Caki2 (cell line): Measurements from ENCODE around the gene PLCH1. TPM values are rescaled to one million over a fixed set of nuclear protein-coding genes. Genes with fewer than 3 reads are reported as not detected.

Source experiments
- DNase-seq: peaks from one replicate; pipeline ENCODE4 v3.0.0-alpha.2; 2015; ENCODE audit warnings: low read depth
- in situ Hi-C: cut with HindIII; loops from 2 replicates; pipeline ENCODE4 v1.10.0; 2016; ENCODE audit warnings: low sequenced_read_pairs, low pct_unique_long_range_greater_than_20kb, mixed read lengths
- total RNA-seq: library from RNA; depleted of rRNA; stranded (reverse); fragments of >200 nt; shearing (Covaris generic); gene quantifications from 2 replicates; pipeline ENCODE4 v1.2.3, GENCODE V29; 2014; ENCODE audit warnings: low replicate concordance

PLCH1 gene
- total RNA-seq, 1 experiment from 2014 or later, result 5.6 TPM

DNA sequence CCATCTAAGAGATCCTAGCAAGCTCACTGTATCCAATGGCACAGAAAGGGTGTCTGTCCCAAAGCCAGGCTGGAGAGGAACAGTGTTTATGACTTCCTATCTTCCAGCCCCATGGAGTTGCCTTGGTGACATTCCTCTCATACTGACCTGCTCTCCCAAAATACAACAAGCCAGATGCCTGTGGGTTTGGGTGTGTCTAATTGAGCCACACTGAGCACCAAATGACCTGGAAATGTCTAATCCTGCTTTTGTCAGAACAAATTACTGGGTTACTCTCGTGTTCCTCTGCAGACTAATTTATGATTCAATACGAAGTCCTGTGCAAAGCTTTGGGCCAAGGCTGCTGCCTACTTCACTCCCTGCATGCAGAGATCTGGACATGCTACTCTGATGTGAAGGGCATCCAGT is 353.3 kb downstream of the PLCH1 start:
- in situ Hi-C loops, result loop anchor here (25.0 kb wide), 1 partner anchor 321 kb away; no protein-coding TSS in a partner anchor
- DNase-seq, result peak; percentile 77

DNA sequence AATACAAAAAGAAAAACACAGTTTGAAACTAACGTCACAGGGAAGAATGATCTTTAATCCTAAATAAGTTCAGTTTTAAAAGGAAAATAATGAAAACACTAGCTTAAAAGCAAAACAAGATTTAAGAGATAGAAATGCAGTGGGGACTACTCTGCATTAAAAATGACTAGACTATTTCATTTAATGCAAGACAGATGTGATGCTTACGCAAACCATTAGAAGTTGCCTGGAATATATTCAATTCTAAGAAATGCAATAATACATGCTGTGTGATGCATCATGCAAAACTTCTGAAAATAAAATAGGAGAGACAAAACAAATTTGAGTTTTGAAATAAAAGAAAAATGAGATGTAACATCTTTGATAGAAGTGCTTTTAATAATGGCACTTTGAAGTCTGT is 353.8 kb downstream of the PLCH1 start:
- in situ Hi-C loops, result loop anchor here (25.0 kb wide), 1 partner anchor 321 kb away; no protein-coding TSS in a partner anchor
- no peak for DNase-seq

DNA sequence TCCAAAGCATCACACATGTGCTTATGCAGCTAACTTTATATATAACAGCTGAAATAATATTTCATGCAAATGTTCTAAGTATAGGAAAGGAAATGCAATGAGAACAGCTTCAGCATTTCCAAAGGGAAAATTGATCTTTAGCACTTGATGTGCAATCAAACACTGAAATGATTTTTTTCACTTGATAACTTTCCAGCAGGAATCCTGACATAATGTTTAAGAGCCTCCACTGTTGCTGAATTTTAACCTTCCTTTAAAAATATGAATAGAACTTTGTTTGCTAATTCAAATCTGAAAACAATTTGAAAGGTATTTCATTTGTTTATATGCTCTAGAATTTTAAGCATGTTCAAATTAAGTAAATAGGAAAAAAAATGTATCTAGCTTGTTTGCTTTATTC is 354.5 kb downstream of the PLCH1 start:
- DNase-seq, result no peak
- in situ Hi-C loops, result loop anchor here (25.0 kb wide), 1 partner anchor 322 kb away; no protein-coding TSS in a partner anchor

DNA sequence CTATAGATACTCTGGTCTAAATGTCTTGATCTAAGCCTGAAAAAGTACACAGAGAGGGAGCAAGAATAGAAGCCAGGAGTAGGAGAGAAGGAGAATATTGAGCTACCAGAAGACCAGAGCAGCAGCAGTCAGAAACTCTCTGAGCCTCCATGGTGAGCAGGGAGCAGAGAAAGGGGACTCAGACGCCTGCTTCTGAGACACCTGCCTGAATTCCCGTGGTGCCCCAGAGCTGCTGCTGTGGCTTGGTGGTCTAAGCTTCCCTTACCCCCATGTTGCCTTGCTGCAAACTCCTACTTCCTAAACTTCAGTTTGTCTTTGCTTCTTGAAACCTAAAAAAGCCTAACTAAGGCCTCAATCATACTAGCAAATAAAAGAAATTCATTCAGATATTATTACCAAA is 356.5 kb downstream of the PLCH1 start:
- no peak for DNase-seq
- in situ Hi-C loops, result loop anchor here (25.0 kb wide), 1 partner anchor 324 kb away; no protein-coding TSS in a partner anchor

DNA sequence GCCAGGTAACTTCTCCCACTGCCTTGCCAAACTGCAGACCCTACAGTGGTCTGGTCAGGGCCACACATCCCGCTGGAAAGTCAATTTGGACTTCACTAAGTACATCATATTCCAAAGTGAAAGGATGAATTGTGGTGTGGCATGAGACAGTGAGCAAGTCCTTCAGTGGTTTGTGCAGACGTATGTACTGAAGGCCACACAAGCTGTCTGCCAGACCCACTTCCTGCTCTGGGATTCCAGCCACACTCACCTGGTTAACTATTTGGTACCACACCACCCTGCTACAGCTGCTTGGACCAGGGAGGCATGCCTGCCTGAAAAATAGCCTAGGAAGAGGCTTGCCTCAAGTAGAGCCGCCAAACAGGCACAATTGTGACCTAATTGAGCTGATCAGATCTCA is 357.3 kb downstream of the PLCH1 start:
- DNase-seq, result no peak
- in situ Hi-C loops, result loop anchor here (25.0 kb wide), 1 partner anchor 325 kb away; no protein-coding TSS in a partner anchor

DNA sequence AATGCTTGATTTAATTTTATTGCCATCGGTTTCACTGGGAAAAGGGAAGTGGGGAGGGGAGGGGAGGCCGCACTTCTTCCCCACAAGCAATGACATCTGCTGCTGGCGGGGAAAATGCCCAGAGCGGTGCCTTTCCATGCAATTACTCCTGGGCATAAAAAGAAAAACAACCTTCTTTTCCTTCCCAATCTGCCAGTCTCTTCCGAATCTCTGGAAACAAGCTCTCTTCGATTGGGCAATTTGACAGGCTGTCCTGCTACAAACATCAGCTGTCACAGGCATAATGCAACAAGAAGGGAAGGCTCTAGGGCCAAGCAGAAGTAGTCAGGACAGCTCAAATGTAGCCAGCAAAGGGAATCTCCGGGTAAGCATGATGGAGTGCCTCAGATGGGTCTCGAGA is 358.0 kb downstream of the PLCH1 start:
- in situ Hi-C loops, result loop anchor here (25.0 kb wide), 1 partner anchor 325 kb away; no protein-coding TSS in a partner anchor
- DNase-seq, result no peak

DNA sequence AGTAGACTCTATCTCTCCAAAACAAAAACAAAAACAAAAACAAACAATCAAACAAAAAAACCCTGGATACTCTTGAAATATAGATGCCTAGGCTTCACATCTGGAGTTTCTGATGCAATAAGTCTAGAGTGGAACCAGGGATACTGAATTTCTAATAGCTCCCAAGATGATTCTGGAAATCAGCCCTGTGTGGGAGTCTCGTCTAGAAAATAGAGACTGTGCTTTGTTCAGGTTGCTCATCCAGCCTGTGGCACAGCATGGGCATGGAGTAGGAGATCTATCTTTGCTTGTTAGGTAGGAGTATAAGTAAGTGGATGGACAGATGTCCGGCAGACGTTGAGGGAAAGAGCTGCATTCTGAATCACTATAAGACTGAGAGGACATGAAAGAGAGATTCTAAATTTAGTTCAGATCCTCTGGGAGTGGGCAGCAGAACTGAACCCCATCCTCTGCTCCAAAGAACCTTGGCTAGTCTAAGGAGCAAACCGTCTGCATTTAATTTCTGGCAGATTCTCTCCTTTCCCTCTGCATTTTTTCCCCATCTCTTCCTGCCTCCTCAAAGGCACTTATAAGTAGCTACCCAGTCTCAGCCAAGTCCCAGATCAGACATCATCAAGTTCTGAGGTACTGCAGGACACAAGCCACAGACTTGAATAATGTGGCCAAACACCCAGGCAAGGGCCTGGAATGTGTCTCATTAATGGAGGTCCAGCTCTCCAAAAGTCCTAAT is 358.8 kb downstream of the PLCH1 start:
- DNase-seq, result no peak
- in situ Hi-C loops, result loop anchor here (25.0 kb wide), 1 partner anchor 326 kb away; no protein-coding TSS in a partner anchor

DNA sequence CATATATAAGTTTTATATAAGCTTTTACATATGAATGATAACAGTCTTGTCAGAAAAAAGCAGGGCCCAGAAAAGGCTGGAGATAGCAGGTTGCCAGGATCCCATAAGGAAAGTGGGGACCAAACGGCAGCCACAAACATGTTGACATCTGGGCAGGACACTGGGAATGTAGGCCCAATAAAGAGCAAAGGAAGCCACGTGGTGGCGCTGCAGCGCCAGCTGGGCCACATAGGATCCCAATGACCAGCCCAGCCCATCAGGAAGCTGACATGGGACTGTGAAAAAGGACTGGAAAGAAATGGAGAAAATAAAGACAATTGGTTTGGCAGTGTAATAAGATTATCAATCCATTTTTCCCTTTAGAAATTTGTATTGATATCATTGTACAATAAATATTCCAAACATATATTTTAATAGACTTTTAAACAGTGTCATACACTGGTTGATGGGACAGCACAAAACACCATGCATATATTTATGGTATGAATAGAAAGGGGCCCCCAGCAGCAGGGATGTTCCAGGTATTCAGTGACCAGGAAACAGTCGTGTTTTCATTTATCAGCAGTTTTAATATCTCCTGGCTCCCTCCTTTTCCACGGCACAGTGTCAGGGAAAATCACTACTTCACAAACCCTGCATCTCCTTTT is 362.4 kb downstream of the PLCH1 start:
- in situ Hi-C loops, result loop anchor here (25.0 kb wide), 1 partner anchor 330 kb away; no protein-coding TSS in a partner anchor
- DNase-seq, result peak; percentile 60

DNA sequence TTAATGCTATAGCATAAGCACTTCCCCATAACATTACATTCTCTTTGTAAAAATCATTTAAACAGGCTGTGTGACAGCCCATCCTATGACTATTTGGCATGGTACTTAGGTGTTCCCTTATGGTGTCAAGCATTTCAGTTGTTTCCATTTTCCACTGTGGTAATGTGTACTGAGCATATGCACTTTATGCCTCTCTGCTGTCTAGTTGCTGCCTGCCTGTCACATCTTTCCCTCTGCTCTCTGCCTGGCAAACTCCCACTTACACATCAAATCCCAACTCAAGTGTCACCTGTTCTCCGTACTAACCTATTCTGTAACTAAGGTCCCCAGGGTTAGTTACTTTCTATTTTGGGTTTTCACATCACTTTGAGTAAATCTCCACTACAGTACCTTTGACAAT is 367.0 kb downstream of the PLCH1 start:
- in situ Hi-C loops, result loop anchor here (25.0 kb wide), 1 partner anchor 334 kb away; no protein-coding TSS in a partner anchor

DNA sequence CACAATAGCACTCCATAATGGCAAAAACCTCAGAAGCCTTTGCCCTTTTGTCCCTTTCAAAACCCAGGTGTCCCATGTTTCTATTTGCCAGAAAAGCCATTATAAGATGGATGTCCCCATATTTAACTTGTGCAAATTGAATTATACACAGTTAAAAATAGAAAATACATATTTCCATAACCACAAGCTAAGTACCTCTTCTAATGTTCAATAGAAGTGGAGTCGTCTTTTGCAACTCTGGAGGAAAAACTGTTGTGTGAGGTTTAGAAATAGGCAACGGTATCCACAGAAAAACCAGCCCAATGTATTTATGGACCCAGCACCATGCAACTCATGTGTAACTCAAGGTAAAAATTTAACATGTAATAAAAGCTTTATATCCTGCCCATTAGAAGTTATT is 367.8 kb downstream of the PLCH1 start:
- in situ Hi-C loops, result loop anchor here (25.0 kb wide), 1 partner anchor 335 kb away; no protein-coding TSS in a partner anchor
- no peak for DNase-seq

More for the DNA sequence above, 367.0 kb downstream of the PLCH1 start:
- DNase-seq, result no peak

DNA sequence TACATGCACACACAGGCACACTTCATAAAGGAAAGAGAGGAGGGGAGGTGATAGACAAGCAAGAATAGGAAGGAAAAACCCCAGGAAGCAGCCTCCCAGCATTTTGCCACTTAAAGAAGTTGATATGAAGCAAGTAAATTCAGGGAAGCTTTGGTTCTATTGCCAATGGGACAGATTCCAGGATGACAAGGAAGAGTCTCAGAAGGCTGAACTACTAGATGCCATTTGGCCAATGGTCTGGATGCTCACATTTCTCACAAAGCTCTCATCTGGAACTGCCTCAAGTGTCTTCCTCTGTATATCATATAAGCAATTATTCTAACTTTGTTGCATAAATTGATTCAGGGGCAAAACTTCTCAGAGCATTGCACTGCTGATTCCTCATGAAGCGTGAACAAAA is 372.6 kb downstream of the PLCH1 start:
- in situ Hi-C loops, result no loop called here
- DNase-seq, result no peak

DNA sequence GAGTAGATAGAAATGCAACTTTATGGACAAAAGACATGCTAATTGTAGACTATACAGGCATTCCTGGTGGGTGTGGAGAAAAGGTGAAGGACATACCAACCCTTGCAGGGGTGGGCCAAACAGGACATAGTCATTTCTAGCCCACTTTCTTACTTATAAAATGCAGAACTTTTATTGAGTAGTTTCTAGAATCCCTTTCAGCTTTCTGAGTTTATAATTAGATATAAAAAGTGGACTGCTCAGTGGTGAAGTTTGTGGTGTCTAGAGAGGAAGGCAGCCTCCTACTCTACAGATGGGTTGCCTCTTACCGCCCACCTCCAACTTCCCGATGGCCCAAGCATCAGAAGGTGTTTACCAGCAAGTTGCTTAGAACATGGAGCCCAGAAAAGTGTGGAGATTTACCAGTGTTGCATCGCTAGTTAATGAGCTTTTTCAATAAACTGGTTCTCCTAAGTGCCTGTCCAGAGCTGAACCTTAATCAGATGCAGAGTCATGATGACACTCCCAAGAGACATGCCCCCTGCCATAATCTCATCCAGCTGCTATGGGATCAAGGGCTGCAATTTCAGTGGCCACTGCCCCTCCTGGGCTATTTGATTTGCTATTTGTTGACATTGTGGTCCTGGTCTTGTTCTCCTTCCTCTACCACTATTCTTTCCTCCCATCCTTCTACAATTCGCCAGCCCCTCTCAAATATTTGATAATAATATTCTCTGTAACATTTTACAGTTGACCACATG is 373.9 kb downstream of the PLCH1 start:
- in situ Hi-C loops, result no loop called here
- no peak for DNase-seq

DNA sequence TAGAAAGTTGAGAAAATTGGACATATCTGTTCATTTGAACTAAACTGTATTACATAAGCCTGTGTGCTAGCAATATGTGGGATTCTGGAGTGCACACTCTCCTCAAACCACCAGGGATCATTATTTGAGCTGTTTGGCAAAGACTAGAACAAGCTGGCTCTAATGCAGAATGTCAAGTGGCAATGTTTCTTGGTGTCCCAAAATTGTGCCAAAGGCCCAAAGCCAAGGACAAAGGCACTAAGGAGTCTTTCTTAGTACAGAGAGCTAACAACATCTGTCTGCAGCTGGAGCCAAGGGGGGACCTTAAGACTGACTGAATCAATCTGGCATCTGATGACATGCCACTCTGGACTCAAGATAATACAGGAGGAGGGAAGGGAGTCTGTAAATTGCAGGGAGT is 374.7 kb downstream of the PLCH1 start:
- no peak for DNase-seq
- in situ Hi-C loops, result no loop called here

DNA sequence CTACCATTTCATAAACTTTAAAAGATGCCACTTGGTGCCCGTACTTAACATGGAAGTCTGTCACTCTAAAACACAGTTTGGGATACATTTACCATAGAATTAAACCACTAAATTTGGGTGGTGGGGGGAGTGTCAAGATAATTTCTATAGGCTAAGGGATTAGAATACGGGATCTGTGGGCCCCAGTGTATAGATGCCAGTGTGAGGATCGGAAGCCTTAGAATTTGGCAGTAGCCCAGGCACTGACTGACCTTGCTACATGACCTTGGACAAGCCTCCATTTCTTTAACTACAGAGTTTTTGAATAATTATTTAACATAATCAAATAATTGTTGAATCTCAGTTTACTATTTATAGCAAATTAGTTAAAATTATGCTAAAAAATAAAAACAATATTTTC is 375.1 kb downstream of the PLCH1 start:
- no peak for DNase-seq
- in situ Hi-C loops, result no loop called here

DNA sequence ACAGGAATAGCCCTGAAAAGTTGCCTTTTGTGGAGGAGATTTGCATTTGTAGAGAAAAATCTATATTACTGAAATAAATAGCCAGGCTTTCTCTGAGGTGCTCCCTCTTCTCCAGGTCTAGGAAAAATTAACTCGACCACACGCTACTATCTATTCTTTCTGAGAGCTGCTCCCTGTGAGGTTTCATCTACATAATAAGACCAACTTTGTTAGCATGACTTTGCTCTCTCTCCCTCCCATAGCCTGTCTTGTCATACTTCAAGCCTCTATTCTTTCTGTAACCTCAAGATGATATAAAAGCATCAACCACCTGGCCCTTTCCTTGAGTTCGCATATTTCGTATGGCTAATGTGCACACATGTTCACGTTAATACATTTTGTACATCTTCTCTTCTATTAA is 375.6 kb downstream of the PLCH1 start:
- DNase-seq, result no peak
- in situ Hi-C loops, result no loop called here

DNA sequence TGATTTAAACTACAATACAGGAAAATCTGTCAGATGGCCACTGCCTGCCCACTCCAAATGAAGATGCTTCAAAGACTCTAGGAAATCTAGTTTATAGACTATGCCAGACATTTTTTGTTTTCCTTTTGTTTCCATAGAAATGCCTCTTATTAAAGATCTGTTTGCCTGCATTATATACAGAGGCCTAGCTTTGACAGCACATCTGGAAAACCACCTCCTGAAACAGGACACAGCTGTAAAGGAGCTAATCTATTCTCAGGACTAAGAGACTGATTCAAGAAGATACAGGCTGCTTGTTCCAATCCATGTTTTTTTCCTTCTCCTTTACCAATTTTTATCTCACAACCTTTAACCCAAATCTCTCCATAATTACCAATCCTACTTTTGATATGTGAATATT is 376.1 kb downstream of the PLCH1 start:
- DNase-seq, result no peak
- in situ Hi-C loops, result no loop called here

DNA sequence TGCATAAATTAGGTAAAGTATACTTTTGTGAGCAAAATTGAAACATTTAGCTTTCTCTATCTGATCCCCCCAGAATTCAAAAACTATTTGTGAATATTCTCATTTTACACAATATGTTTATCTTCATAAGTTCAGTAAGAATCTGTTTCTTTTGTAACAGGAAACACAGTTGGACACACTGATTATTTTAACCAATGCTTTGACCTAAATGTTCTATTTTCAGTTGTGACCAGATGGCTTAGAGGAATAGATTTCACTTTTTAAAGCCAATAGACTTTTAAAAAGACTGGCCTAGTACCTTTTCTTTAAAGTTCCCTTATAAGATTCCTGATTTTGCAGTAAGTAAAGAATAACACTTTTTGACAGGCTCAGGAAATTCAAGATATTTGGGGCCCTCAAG is 377.4 kb downstream of the PLCH1 start:
- in situ Hi-C loops, result no loop called here
- no peak for DNase-seq

DNA sequence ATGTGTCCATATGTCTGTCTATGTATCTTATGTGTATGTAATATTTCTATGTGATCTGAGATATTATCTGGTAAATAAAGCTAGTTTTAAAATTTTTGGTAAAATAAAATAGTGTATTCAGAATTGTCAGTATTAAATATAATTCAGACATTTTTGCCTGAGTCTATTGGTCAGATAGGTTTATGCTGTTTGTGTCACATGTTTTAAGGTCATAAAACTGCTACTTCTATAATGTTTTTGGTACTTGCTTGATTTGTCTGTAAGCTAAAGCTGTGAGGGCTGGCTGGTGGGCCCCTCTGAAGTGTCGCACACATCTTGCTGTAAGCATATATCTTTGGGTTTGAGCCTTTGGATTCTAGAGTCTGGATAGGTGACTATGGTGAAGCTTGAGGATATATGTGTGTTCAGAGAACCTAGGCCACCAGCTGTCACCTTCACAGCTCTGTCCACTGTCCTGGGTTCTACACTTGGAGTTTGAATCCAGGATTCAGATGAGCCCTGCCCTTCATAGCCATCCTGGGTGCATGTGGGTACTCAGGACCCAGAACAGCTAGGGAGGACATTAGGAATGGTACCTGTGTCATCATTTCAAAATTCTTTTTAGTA is 379.6 kb downstream of the PLCH1 start:
- in situ Hi-C loops, result no loop called here
- DNase-seq, result no peak
